ELR (cell line): ENCODE data around the gene TMC6.
"Not testable (repeated sequence)": the region's sequence is repeated elsewhere in the genome, so short reads cannot be mapped to it uniquely, and the experiment has no call there.

Experiments
- DNase-seq: peaks from one replicate; pipeline ENCODE4 v3.0.0-alpha.2; 2015; ENCODE audit warnings: low read depth

TMC6 gene

GRCh38 chr17:78159575-78160158 lies 31.1 kb upstream of the TMC6 start:
- DNase-seq: peak; percentile 80

- DNase-seq: no peak
Measured at GRCh38 chr17:78154903-78155811, 26.6 kb upstream of the TMC6 start.

GRCh38 chr17:78151514-78152008 lies 23.0 kb upstream of the TMC6 start:
- DNase-seq: peak; percentile 81

- DNase-seq: no peak
Measured at GRCh38 chr17:78148286-78149016, 19.9 kb upstream of the TMC6 start.

- no peak for DNase-seq
Measured at GRCh38 chr17:78147315-78147998, 18.9 kb upstream of the TMC6 start.

GRCh38 chr17:78146881-78147280 lies 18.3 kb upstream of the TMC6 start:
- DNase-seq: no peak

- DNase-seq: no peak
Measured at GRCh38 chr17:78146471-78146869, 17.9 kb upstream of the TMC6 start.

- no peak for DNase-seq
Measured at GRCh38 chr17:78144736-78145641, 16.4 kb upstream of the TMC6 start.

GRCh38 chr17:78144147-78144719 lies 15.7 kb upstream of the TMC6 start:
- peak; percentile 73 for DNase-seq

GRCh38 chr17:78143214-78144146 lies 14.9 kb upstream of the TMC6 start:
- DNase-seq: no peak

GRCh38 chr17:78142119-78142861 lies 13.7 kb upstream of the TMC6 start:
- DNase-seq: peak; percentile 85

GRCh38 chr17:78141437-78142118 lies 13.0 kb upstream of the TMC6 start:
- no peak for DNase-seq

GRCh38 chr17:78140169-78141051 lies 11.9 kb upstream of the TMC6 start:
- peak; percentile 91 for DNase-seq

GRCh38 chr17:78139861-78140168 lies 11.3 kb upstream of the TMC6 start:
- DNase-seq: not testable (repeated sequence)

GRCh38 chr17:78138204-78139060 lies 9.9 kb upstream of the TMC6 start:
- no peak for DNase-seq
